K562 (cell line): Measurements from ENCODE around the gene LYPD5. TPM values are rescaled to one million over a fixed set of nuclear protein-coding genes. Genes with fewer than 3 reads are reported as not detected.

ENCODE experiments used
- ATAC-seq: fragments of 200-7000 bp; cut with Tn5 transposase; 3 replicates; pipeline ENCODE4 v1.9.1; 2020; ENCODE audit warnings: moderate library complexity
- BruUV-seq: library from RNA; stranded (reverse); fragments of 400-500 nt; replicated peaks from 2 replicates; lab custom pipeline; 2021; lab: Mats Ljungman, UMichigan
- CTCF ChIA-PET: fragments of 300-600 bp; formaldehyde crosslinking; extraction: SDS; loops from one replicate; lab custom pipeline; 2021; ENCODE audit warnings: low intra/inter-chr PET ratio; lab: Yijun Ruan, JAX
- POLR2A ChIA-PET: fragments of 300-600, 350-650 bp; sonication (Branson Sonifier 250); formaldehyde crosslinking; extraction: SDS; loops from one replicate; lab custom pipeline; 2021; ENCODE audit warnings: antibody characterized with exemption, inconsistent platforms; lab: Yijun Ruan, JAX
- DNase-seq, 4 experiments: peaks; one replicate each; pipeline versions ENCODE4 v3.0.0 to v3.0.0-alpha.2; 2011 to 2018; ENCODE audit warnings: low spot score in 3 of 4, mixed read lengths in 3 of 4; ENCODE audit errors: extremely low read depth in 1 of 4
- FAIRE-seq: peaks from 2 replicates; lab custom pipeline; 2011; peaks lifted over from hg19 to GRCh38; lab: Jason Lieb, UNC
- H2AFZ ChIP-seq: 2 replicates; pipeline ENCODE4 v1.6.0; 2011; ENCODE audit warnings: low read depth, low read length, control low read depth, inconsistent platforms
- H3K27ac ChIP-seq: fragments of 200-600 bp; 3 replicates; pipeline ENCODE4 v1.8.0; 2011; ENCODE audit warnings: low read depth, mild to moderate bottlenecking, control low read depth, inconsistent platforms, low read length, moderate library complexity, mixed read lengths; ENCODE audit errors: extremely low read depth
- H3K27me3 ChIP-seq, 2 experiments: fragments of 300-600 bp in 1 of 2; 2 replicates in 1 of 2; 3 replicates in 1 of 2; pipeline versions ENCODE4 v1.6.0 to v1.8.0; 2011; ENCODE audit warnings: inconsistent platforms in 2 of 2, low read length in 2 of 2, mild to moderate bottlenecking in 1 of 2, mixed read lengths in 1 of 2, moderate library complexity in 1 of 2; ENCODE audit not compliant: control insufficient read depth in 2 of 2, insufficient read depth in 2 of 2
- H3K36me3 ChIP-seq: fragments of 300-600 bp; 3 replicates; pipeline ENCODE4 v1.8.0; 2011; ENCODE audit warnings: mild to moderate bottlenecking, low read length, inconsistent platforms; ENCODE audit not compliant: control insufficient read depth, insufficient read depth
- H3K4me1 ChIP-seq, 2 experiments: fragments of 200-600 bp in 1 of 2; replicated peaks in 1 of 2; 2 replicates in 1 of 2; 3 replicates in 1 of 2; pipeline versions ENCODE4 v1.5.1 to v1.8.0; 2011; ENCODE audit warnings: inconsistent platforms in 2 of 2, low read length in 2 of 2, mild to moderate bottlenecking in 1 of 2, mixed read lengths in 1 of 2, moderate library complexity in 1 of 2; ENCODE audit not compliant: control insufficient read depth in 2 of 2, insufficient read depth in 2 of 2
- H3K4me2 ChIP-seq: 2 replicates; pipeline ENCODE4 v1.6.1; 2011; ENCODE audit warnings: low read length, control low read depth, inconsistent platforms, mixed read lengths; ENCODE audit not compliant: insufficient read depth
- H3K4me3 ChIP-seq: fragments of 200-600 bp; sonication (generic), shearing (Covaris generic); 2 replicates; pipeline ENCODE4 v1.5.1; 2016; ENCODE audit warnings: control low read depth, inconsistent platforms
- H3K79me2 ChIP-seq: fragments of 200-600 bp; 3 replicates; pipeline ENCODE4 v1.8.0; 2011; ENCODE audit warnings: low read length, inconsistent platforms; ENCODE audit not compliant: control insufficient read depth, insufficient read depth
- H3K9ac ChIP-seq, 2 experiments: 2 replicates each; pipeline versions ENCODE4 v1.6.0 to v1.6.1; 2011; ENCODE audit warnings: low read depth in 2 of 2, low read length in 2 of 2, control low read depth in 1 of 2, inconsistent platforms in 1 of 2, mild to moderate bottlenecking in 1 of 2, mixed read lengths in 1 of 2; ENCODE audit not compliant: insufficient read depth in 1 of 2
- H3K9me1 ChIP-seq: one replicate; pipeline ENCODE4 v1.6.0; 2011; ENCODE audit warnings: inconsistent platforms, mild to moderate bottlenecking, low read length, moderate library complexity; ENCODE audit not compliant: control insufficient read depth, insufficient read depth
- H3K9me3 ChIP-seq: replicated peaks from 2 replicates; pipeline ENCODE4 v1.5.1; 2011; ENCODE audit warnings: low read depth, low read length, inconsistent platforms; ENCODE audit not compliant: control insufficient read depth, insufficient read depth
- H4K20me1 ChIP-seq: replicated peaks from 2 replicates; pipeline ENCODE4 v1.6.1; 2011; ENCODE audit warnings: low read length, inconsistent platforms, mixed read lengths; ENCODE audit not compliant: control insufficient read depth, insufficient read depth
- BACH1 ChIP-seq: fragments of 200-800 bp; sonication (Bioruptor generic); IDR thresholded peaks from 2 replicates; pipeline ENCODE4 v1.6.1; 2016; ENCODE audit warnings: missing genetic modification characterization, missing compliant biosample characterization
- BMI1 ChIP-seq: fragments of 150-350 bp; IDR thresholded peaks from 2 replicates; pipeline ENCODE4 v1.6.1; 2014; ENCODE audit warnings: low read length
- CAMTA2 ChIP-seq: fragments of 250-450 bp; sonication (Bioruptor Pico); conservative IDR thresholded peaks from 2 replicates; pipeline ENCODE4 v1.5.1; 2022
- HCFC1 ChIP-seq: IDR thresholded peaks from 2 replicates; pipeline ENCODE4 v1.6.1; 2012; ENCODE audit warnings: low read depth, low read length, improper control_type of control experiment
- KDM1A ChIP-seq, 2 experiments: fragments of 450-650 bp; IDR thresholded peaks; 2 replicates each; pipeline ENCODE4 v1.6.1; 2016; ENCODE audit warnings: mild to moderate bottlenecking in 2 of 2
- KLF10 ChIP-seq: fragments of 250-450 bp; sonication (Bioruptor Pico); IDR thresholded peaks from 2 replicates; pipeline ENCODE4 v1.6.1; 2021; ENCODE audit warnings: matching md5 sums
- LARP7 ChIP-seq: fragments of 450-650 bp; IDR thresholded peaks from 2 replicates; pipeline ENCODE4 v1.6.1; 2016
- MYBL2 ChIP-seq, 2 experiments: fragments of 450-650 bp in 1 of 2; sonication (generic) in 1 of 2; formaldehyde crosslinking in 1 of 2; IDR thresholded peaks; 2 replicates each; pipeline versions ENCODE4 v1.6.1 to v1.8.1; 2017 to 2022; ENCODE audit warnings: borderline replicate concordance in 1 of 2, inconsistent platforms in 1 of 2, low read depth in 1 of 2, mild to moderate bottlenecking in 1 of 2, missing genetic modification reagents in 1 of 2, moderate library complexity in 1 of 2
- PTBP1 ChIP-seq: fragments of 200-400 bp; formaldehyde crosslinking; IDR thresholded peaks from 2 replicates; pipeline ENCODE4 v1.6.1; 2017; ENCODE audit warnings: low read depth, low read length
- RNF2 ChIP-seq: sonication (generic); IDR thresholded peaks from 2 replicates; pipeline ENCODE4 v1.6.1; 2016
- SUPT5H ChIP-seq: fragments of 450-650 bp; IDR thresholded peaks from 2 replicates; pipeline ENCODE4 v1.6.1; 2016
- ZBTB11 ChIP-seq, 3 experiments: fragments of 200-800 bp in 1 of 3; fragments of 250-450 bp in 1 of 3; fragments of 450-650 bp in 1 of 3; sonication (Bioruptor Pico) in 1 of 3; sonication (Bioruptor generic) in 1 of 3; formaldehyde crosslinking in 1 of 3; IDR thresholded peaks; 2 replicates each; pipeline versions ENCODE4 v1.6.1 to v1.8.0; 2016 to 2022; ENCODE audit warnings: mild to moderate bottlenecking in 2 of 3, missing genetic modification characterization in 2 of 3, missing compliant biosample characterization in 1 of 3, moderate library complexity in 1 of 3
- ZBTB9 ChIP-seq: fragments of 450-650 bp; formaldehyde crosslinking; IDR thresholded peaks from 2 replicates; pipeline ENCODE4 v1.4.0; 2020; ENCODE audit warnings: mild to moderate bottlenecking, moderate library complexity
- ZNF174 ChIP-seq: fragments of 250-450 bp; sonication (Bioruptor Pico); IDR thresholded peaks from 2 replicates; pipeline ENCODE4 v1.4.0; 2020; ENCODE audit warnings: mild to moderate bottlenecking
- WGBS: fragments of 100-300 bp; shearing (Covaris generic); methylation state at CpG from one replicate; pipeline ENCODE4 v1.1.6; 2016; ENCODE audit warnings: low coverage, mixed read lengths; ENCODE audit not compliant: insufficient coverage; ENCODE audit errors: missing lambda C conversion rate; 5-methylcytosine and 5-hydroxymethylcytosine counted together
- in situ Hi-C: fragments of 300-500 bp; cut with MboI; formaldehyde crosslinking; loops from 4 replicates; pipeline ENCODE4 v1.15.0; 2018; ENCODE audit warnings: inconsistent platforms, mixed read lengths
- intact Hi-C: fragments of 100-400 bp; cut with micrococcal nuclease; formaldehyde crosslinking; loops from 2 replicates; pipeline ENCODE4 v1.14.2; 2022
- polyA plus RNA-seq, 8 experiments: library from polyadenylated mRNA; depleted of rRNA in 4 of 8; stranded (reverse) in 5 of 8; unstranded in 3 of 8; fragments of >200 nt; fragmentation: Nextera tagmentation in 2 of 8; fragmentation: Illumina TruSeq in 1 of 8; extraction: Ambion mirVana in 2 of 8; extraction: Trizol in 1 of 8; gene quantifications; 2 replicates each; pipeline versions ENCODE4 v1.2.1 to v1.2.3, GENCODE V29; 2011 to 2014; ENCODE audit warnings: inconsistent platforms in 1 of 8, missing spikeins in 1 of 8
- total RNA-seq, 7 experiments: library from RNA; depleted of rRNA in 6 of 7; stranded (reverse); fragments of >200 nt in 6 of 7; fragmentation: Illumina TruSeq in 2 of 7; extraction: Trizol in 2 of 7; gene quantifications; 2 replicates each; pipeline versions ENCODE4 v1.2.1 to v1.2.3, GENCODE V29; 2011 to 2021; ENCODE audit warnings: low replicate concordance in 1 of 7

LYPD5 gene
- total and polyA plus RNA-seq, 9 of the 15 experiments (the other 6 are each of a cell fraction or from before 2014, with no cell fraction given) = 0.03 to 0.22 (median 0.10) TPM; not detected in 3

GRCh38 chr19:43811837-43812236 is 9.6 kb upstream of the LYPD5 start:
- no peak for TF ChIP-seq ZBTB9 (CRISPR knock-in tag)
- TF ChIP-seq KDM1A (IDR thresholded peaks at IDR 0.05) = no peak
- no peak for TF ChIP-seq KLF10 (CRISPR knock-in tag)
- TF ChIP-seq ZBTB11 (CRISPR knock-in tag; IDR thresholded peaks at IDR 0.05) = no peak
- no peak for TF ChIP-seq SUPT5H
- TF ChIP-seq CAMTA2 (CRISPR knock-in tag) = no peak
- TF ChIP-seq PTBP1 = no peak
- TF ChIP-seq BMI1 = no peak
- TF ChIP-seq MYBL2 (IDR thresholded peaks at IDR 0.05; ENCODE audit: low read depth) = no peak
- TF ChIP-seq MYBL2 (CRISPR knock-in tag; IDR thresholded peaks at IDR 0.05; ENCODE audit: borderline replicate concordance) = no peak
- TF ChIP-seq ZNF174 = no peak
- no peak for TF ChIP-seq LARP7
- no peak for TF ChIP-seq BACH1 (tag)
- no peak for TF ChIP-seq RNF2
- TF ChIP-seq HCFC1 = no peak
- BruUV-seq = no TSS peak
- intact Hi-C loops (no loop called here), in situ Hi-C loops (no loop called here)
- H3K36me3 ChIP-seq = no peaks in the 10 kb centered on the region
- no peaks in the 10 kb centered on the region for H3K9me1 ChIP-seq
- no peaks in the 10 kb centered on the region for H3K27me3 ChIP-seq
- H4K20me1 ChIP-seq = no peaks in the 10 kb centered on the region
- no peak overlapping the region for H2AFZ ChIP-seq
- no peak overlapping the region for H3K27ac ChIP-seq
- no peak for DNase-seq
- 0% methylated on average over 1 of the region's 1 CpG for WGBS
- H3K4me2 ChIP-seq = no peak overlapping the region
- POLR2A ChIA-PET = no interaction called here
- no peak for FAIRE-seq
- H3K79me2 ChIP-seq = no peaks in the 10 kb centered on the region
- ATAC-seq = no peak
- H3K9me3 ChIP-seq = no peaks in the 10 kb centered on the region
- no peak overlapping the region for H3K9ac ChIP-seq
- no peaks in the 10 kb centered on the region; a peak in 2 of 5 replicates for H3K4me1 ChIP-seq
- H3K4me3 ChIP-seq = no peak overlapping the region
- CTCF ChIA-PET = no interaction called here
